ENCODE measurements around the gene PADI3. TPM values are rescaled to one million over a fixed set of nuclear protein-coding genes. Genes with fewer than 3 reads are reported as not detected.

PADI3 gene
- total RNA-seq, 4 donors from 2014 or later, result not detected

DNA sequence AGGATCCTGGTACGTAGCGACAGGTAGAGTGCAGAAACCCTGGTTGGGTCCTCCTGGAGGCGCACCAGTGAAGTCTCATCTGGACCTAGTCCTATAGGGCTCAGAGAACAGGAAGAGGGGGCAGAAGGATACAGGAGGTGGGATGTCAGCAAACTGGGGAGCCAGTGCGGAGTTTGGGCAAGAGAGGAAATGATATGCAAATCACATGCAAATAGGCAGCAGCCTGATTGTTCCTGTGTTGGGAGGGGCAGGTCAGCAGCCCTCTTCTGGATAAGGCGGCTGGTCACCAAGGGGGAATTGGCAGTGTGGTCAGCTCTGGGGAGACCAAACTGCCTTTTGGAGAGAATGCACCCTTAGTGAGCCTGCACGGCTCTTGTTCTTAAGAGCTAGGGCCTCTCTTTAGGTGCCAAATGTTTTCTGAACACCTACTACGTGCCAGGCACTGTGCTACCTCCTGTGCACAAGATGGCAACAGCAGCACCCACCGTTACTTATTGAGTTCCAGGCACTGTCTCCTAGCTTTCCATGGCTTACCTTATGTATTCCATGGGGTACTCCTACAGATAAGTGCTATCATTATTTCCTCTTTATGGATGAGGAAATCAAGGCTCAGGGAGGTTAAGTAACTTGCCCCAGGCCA, 18.1 kb upstream of the PADI3 start:
- intact Hi-C loops (cut with DNase I), result no loop called here
- H3K9me3 ChIP-seq, result no peaks in the 10 kb centered on the region
- H3K36me3 ChIP-seq, result no peaks in the 10 kb centered on the region
- no peak for DNase-seq (ENCODE audit: extremely low spot score)
- peaks cover 0 to 43% (median 0%) of the 10 kb centered on the region in 4 donors for H3K27me3 ChIP-seq
- TF ChIP-seq, protein P1, sequence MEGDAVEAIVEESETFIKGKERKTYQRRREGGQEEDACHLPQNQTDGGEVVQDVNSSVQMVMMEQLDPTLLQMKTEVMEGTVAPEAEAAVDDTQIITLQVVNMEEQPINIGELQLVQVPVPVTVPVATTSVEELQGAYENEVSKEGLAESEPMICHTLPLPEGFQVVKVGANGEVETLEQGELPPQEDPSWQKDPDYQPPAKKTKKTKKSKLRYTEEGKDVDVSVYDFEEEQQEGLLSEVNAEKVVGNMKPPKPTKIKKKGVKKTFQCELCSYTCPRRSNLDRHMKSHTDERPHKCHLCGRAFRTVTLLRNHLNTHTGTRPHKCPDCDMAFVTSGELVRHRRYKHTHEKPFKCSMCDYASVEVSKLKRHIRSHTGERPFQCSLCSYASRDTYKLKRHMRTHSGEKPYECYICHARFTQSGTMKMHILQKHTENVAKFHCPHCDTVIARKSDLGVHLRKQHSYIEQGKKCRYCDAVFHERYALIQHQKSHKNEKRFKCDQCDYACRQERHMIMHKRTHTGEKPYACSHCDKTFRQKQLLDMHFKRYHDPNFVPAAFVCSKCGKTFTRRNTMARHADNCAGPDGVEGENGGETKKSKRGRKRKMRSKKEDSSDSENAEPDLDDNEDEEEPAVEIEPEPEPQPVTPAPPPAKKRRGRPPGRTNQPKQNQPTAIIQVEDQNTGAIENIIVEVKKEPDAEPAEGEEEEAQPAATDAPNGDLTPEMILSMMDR (IDR thresholded peaks at IDR 0.05), result no peak
- no peak for TF ChIP-seq POLR2A (IDR thresholded peaks at IDR 0.05; ENCODE audit: low read depth)
- TF ChIP-seq POLR2AphosphoS5 (IDR thresholded peaks at IDR 0.05), result no peak
- no peak for TF ChIP-seq EP300 (IDR thresholded peaks at IDR 0.05)
- WGBS, result 71% methylated on average over 8 of the region's 8 CpGs
- H3K4me3 ChIP-seq, result no peak overlapping the region
- peaks cover 0 to 6% (median 0%) of the 10 kb centered on the region in 4 donors for H3K4me1 ChIP-seq
- H3K27ac ChIP-seq (replicated peaks in 1 of 4), result no peak overlapping the region

- intact Hi-C loops (cut with DNase I), result no loop called here
- Histone ChIP-seq H3K27ac (replicated peaks in 1 of 4) (no peak overlapping the region), H3K27me3 (peaks cover 0 to 48% (median 0%) of the 10 kb centered on the region in 4 donors), H3K4me3 (no peak overlapping the region), H3K4me1 (peaks cover 0 to 6% (median 2%) of the 10 kb centered on the region in 4 donors), H3K36me3 (no peaks in the 10 kb centered on the region), H3K9me3 (no peaks in the 10 kb centered on the region)
- no peak for DNase-seq (ENCODE audit: extremely low spot score)
- 72% methylated on average over 19 of the region's 22 CpGs for WGBS
- no peak for TF ChIP-seq EP300 (IDR thresholded peaks at IDR 0.05)
- TF ChIP-seq POLR2A (IDR thresholded peaks at IDR 0.05; ENCODE audit: low read depth), result no peak
- TF ChIP-seq, protein P1 (IDR thresholded peaks at IDR 0.05), result no peak
- TF ChIP-seq POLR2AphosphoS5 (IDR thresholded peaks at IDR 0.05), result no peak
Observed at GRCh38 chr1:17232759-17233661, 15.9 kb upstream of the PADI3 start.

- intact Hi-C loops (cut with DNase I), result no loop called here
- DNase-seq (ENCODE audit: extremely low spot score), result no peak
- H3K9me3 ChIP-seq, result no peaks in the 10 kb centered on the region
- H3K27ac ChIP-seq (replicated peaks in 1 of 4), result no peak overlapping the region
- WGBS, result 43% methylated on average over 1 of the region's 6 CpGs
- no peaks in the 10 kb centered on the region for H3K36me3 ChIP-seq
- H3K4me3 ChIP-seq, result no peak overlapping the region
- H3K4me1 ChIP-seq, result peaks cover 0 to 6% (median 2%) of the 10 kb centered on the region in 4 donors
- H3K27me3 ChIP-seq, result peaks cover 0 to 42% (median 0%) of the 10 kb centered on the region in 4 donors
- TF ChIP-seq POLR2AphosphoS5 (IDR thresholded peaks at IDR 0.05) (no peak), POLR2A (IDR thresholded peaks at IDR 0.05; ENCODE audit: low read depth) (no peak), EP300 (IDR thresholded peaks at IDR 0.05) (no peak)
- TF ChIP-seq, protein P1 (IDR thresholded peaks at IDR 0.05), result no peak
Observed at GRCh38 chr1:17233675-17234320, 15.1 kb upstream of the PADI3 start.

DNA sequence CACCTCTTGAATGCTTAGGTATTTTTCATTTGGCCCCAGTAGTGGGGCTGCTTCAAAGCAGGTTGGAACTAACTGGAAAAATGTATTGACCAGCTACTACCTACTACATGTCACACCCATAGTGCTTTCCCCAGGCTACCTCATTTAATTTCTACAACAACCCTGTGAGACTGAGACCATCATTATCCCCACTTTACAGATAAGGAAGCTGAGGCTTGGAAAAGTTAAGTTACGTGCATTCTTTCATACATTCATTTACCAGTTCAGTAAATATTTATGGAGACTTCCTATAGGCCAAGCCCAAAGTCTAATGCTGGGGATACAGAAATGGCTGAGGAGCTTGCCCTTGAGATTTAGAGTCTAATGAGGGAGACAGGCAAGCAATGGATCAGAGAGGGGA, 14.5 kb upstream of the PADI3 start:
- Histone ChIP-seq H3K27ac (replicated peaks in 1 of 4) (no peak overlapping the region), H3K9me3 (no peaks in the 10 kb centered on the region), H3K4me1 (peaks cover 0 to 6% (median 2%) of the 10 kb centered on the region in 4 donors), H3K4me3 (no peak overlapping the region), H3K36me3 (no peaks in the 10 kb centered on the region), H3K27me3 (peaks cover 0 to 36% (median 0%) of the 10 kb centered on the region in 4 donors)
- DNase-seq (ENCODE audit: extremely low spot score), result no peak
- WGBS, result 100% methylated on average over 1 of the region's 1 CpG
- intact Hi-C loops (cut with DNase I), result no loop called here
- no peak for TF ChIP-seq POLR2AphosphoS5 (IDR thresholded peaks at IDR 0.05)
- TF ChIP-seq, protein P1 (IDR thresholded peaks at IDR 0.05), result no peak
- no peak for TF ChIP-seq POLR2A (IDR thresholded peaks at IDR 0.05; ENCODE audit: low read depth)
- no peak for TF ChIP-seq EP300 (IDR thresholded peaks at IDR 0.05)
